Measurements from ENCODE around the gene LHX2.

Gene LHX2

GRCh38 chr9:124060844-124061605, 49.5 kb downstream of the LHX2 start:
- DNase-seq (ENCODE audit: low read depth in 2 of 2): no peak

DNA sequence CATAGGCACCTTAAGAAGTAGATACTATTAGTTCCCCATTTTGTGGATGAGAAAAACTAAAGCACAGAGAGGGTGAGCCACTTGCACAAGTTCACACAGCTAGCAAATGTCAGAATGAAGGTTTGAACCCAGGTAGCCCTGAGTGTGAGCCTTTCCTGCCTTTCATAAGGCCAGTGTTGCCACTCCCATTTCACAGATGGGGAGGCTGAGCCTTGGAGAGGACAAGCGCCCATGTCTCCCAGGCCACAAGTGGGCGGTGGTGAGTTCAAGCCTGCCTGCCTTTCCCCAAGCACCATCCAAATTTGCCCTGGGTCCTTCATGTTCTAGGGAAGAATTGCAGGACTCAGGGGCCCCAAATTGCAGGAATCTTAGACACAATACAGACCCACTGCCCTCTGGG, 50.6 kb downstream of the LHX2 start:
- DNase-seq (ENCODE audit: low read depth in 2 of 2): no peak

GRCh38 chr9:124066783-124067577, 55.4 kb downstream of the LHX2 start:
- DNase-seq (ENCODE audit: low read depth in 2 of 2): no peak

GRCh38 chr9:124068251-124068650, 56.7 kb downstream of the LHX2 start:
- DNase-seq (ENCODE audit: low read depth in 2 of 2): no peak

DNA sequence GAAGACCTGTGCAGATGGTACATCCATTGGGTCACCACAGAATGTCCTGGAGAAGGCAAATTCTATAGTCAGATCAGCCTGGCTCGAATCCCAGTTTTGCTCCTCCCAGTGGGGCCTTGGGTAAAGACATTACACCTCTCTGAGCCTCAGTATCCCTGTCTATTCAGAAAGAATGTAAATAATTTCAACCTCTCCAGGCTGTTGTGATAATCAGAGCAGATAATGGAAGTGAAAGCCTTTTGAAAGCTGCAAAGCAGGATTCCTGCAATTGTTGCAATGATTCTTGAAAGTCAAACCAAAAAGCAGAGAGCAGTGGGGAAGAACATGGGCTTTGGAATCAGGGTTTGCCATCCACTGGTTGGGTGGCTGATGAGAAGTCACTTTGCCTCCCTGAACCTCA, 63.2 kb downstream of the LHX2 start:
- DNase-seq (ENCODE audit: low read depth in 2 of 2): no peak

- no peak for DNase-seq (ENCODE audit: low read depth in 2 of 2)
These were observed 64.2 kb downstream of the LHX2 start for GRCh38 chr9:124075761-124076160.

GRCh38 chr9:124077915-124078572, 66.5 kb downstream of the LHX2 start:
- no peak for DNase-seq (ENCODE audit: low read depth in 2 of 2)

DNA sequence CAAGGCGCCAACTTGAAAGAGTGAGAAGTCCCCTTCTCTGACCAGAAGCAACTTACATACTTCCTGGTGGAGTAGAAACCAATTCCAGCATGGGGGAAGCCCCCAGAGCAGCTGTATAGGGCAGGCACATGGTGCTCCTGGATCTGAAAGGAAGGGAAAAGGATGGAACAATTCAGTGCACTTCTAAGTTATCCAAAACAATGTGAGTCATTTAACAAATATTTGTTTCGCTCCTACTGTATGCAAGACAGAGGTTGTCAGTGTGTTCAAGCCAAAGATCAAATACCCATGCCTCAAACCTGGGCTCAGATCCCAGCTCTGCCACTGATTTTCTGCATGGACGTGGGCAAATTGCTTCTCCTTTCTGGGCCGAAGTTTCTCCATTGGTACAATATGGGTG, 67.1 kb downstream of the LHX2 start:
- no peak for DNase-seq (ENCODE audit: low read depth in 2 of 2)

DNA sequence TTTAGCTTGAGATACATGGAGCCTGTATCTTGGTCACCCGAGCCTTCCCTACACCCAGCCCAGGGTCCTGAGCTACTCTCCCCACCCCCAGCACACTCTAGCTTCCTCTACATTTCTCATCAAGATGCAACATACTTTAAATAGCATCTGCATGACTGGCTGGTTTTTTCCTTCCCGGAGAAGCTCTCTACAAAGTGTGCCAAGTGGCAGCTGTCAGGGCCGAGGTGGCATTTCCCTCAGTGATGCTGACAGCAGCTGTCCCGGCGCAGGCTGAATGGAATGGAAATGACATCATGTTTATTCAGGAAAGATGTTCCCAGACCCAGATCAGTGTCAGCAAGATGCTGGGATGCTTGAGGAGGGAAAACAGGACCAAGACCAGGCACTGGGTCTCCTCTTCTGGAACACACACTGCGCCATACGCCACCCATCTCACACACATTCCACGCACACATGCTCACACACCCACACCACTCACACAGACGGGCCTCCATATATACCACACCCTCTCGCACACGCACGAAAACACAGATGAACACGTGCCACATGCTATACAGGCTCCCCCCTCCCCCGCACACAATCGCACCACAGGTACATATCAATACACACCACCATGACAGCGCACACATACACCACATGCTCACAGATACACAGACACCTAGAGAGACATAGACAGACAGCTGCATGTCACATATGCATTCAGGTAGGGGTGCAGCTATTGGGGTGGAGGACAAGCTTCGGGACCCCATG, 67.8 kb downstream of the LHX2 start:
- no peak for DNase-seq (ENCODE audit: low read depth in 2 of 2)

DNA sequence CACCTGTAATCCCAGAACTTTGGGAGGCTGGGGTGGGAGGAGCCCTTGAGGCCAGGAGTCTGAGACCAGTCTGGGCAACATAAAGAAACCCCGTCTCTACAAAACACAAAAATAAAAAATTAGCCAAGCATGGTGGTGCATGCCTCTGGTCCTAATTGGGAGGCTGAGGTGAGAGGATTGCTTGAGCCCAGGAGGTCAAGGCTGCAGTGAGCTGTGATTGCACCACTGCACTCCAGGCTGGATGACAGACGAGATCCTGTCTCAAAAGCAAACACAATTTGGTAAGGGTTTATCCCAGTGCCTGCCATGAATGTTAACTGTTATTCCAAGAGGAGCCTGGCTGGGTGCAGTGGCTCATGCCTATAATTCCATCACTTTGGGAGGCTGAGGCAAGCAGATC, 71.1 kb downstream of the LHX2 start:
- no peak for DNase-seq (ENCODE audit: low read depth in 2 of 2)

Measured in activated CD4-positive, alpha-beta T cell treated with anti-CD3 and anti-CD28 coated beads for 24 hours (primary cell).